Measurements from ENCODE around the gene IL1RL2.

IL1RL2 gene

GRCh38 chr2:102262216-102263129 lies 75.7 kb downstream of the IL1RL2 start:
- no peak for DNase-seq (ENCODE audit: low read depth, low spot score)

- no peak for DNase-seq (ENCODE audit: low read depth, low spot score)
Measured at GRCh38 chr2:102264952-102265351, 78.1 kb downstream of the IL1RL2 start.

- no peak for DNase-seq (ENCODE audit: low read depth, low spot score)
Measured at GRCh38 chr2:102266204-102266603, 79.4 kb downstream of the IL1RL2 start.

DNA sequence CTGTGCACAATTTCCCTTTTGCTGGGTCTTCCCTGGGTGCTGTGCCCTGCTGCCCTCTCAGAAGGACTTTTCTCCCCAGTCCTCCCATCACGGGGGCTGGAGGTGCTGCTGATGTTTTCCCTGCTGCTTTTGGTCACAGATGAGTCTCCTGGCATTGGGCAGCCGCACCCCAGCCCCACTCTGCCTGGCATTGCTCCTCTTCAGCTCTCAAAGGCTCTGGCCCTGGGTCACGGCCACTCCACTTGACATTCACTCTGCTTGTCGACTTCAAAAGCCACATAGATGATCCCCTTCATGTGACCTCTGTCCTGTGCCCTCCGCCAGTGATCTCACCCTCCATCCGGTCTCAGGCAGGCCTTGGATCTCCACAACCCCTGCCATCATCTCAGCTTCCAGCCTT lies 81.0 kb downstream of the IL1RL2 start:
- DNase-seq (ENCODE audit: low read depth, low spot score), result no peak

DNA sequence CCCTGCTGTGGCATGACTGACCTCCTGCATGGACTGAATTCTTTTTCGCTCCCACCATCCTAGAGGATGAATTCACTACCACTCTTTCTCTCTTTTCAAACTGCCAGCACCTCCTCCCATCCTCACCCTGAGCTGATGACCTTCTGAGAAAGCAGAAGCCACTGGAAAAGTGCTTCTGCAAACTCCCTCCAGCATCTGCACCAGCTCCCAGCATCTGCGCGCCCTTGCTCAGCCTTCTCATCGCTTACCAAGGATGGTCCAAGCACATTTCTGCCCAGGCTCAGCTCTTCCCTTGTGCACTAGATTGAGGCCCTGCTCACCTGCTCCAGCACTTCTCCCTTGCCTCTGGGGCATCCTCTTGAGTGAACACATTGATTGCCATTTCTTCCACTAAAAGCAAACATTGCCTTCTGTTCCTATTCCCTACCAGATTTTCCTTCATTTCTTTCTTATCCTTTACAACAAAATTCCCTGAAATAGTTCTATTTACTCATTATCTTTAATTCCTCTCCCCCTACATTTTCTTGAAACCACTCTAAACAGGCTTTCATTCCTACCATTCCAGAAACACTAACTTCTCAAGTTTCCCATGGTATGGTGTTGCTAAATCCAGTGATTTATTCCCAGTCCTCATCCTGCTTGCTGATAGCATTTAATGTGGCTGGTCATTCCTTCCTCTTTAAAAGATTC lies 81.8 kb downstream of the IL1RL2 start:
- no peak for DNase-seq (ENCODE audit: low read depth, low spot score)

DNA sequence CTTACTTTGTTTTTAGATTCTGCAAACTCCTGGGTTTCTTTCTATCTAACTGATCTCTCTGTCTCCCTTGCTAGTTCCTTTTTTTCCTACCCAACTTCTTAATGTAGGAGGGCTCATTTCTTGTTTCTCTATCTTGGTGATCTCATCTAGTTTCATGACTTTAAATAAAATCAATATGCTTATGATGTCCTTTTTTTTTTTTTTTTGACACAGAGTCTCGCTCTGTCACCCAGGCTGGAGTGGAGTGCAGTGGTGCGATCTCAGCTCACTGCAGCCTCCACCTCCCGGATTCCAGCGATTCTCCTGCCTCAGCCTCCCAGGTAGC lies 82.3 kb downstream of the IL1RL2 start:
- DNase-seq (ENCODE audit: low read depth, low spot score), result no peak

DNA sequence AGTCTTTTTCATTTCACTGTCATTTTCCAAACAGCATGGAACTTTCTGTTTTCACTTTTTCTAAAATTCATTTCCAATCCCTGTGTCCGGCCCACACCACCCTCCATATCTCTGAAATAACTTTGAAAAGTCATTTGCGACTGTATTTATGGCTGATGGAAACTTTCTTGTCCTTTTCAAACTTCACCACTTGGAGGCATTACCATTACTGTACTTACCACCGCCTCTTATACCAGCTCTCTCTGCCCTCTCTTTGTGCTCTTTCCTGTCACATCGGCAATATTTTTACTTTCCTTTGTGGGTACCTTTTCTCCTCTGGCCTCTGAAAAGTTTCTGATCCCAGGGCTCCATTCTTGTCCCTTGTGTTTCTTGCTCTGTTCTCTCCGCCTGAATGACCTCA lies 85.0 kb downstream of the IL1RL2 start:
- no peak for DNase-seq (ENCODE audit: low read depth, low spot score)

DNA sequence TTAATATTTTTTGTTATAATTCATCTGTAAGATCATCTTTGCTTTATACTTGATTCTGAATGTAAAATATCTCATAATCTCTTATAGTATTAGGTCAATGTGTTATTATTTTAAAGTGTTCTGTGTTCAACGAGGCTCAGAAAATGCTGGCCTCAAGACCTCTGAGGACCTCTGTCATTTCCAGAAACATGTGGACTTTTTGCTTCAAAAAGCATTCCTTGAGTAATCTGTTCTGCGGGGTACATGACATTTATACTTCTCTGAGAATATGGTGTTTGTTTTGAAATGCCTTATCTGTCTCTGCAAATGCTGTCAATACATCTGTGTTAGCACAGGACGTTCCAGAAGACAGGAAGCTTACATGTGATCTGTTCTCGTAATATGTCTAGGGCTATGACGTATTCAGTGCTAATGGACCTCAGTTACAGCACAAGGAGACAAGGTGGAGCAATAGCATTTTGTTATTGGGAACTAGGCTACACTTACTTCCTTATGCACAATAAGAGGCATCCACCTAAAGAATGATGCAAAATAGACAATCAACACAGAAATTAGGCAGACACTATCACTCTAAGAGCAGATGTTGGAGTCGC lies 86.9 kb downstream of the IL1RL2 start:
- DNase-seq (ENCODE audit: low read depth, low spot score), result no peak

DNA sequence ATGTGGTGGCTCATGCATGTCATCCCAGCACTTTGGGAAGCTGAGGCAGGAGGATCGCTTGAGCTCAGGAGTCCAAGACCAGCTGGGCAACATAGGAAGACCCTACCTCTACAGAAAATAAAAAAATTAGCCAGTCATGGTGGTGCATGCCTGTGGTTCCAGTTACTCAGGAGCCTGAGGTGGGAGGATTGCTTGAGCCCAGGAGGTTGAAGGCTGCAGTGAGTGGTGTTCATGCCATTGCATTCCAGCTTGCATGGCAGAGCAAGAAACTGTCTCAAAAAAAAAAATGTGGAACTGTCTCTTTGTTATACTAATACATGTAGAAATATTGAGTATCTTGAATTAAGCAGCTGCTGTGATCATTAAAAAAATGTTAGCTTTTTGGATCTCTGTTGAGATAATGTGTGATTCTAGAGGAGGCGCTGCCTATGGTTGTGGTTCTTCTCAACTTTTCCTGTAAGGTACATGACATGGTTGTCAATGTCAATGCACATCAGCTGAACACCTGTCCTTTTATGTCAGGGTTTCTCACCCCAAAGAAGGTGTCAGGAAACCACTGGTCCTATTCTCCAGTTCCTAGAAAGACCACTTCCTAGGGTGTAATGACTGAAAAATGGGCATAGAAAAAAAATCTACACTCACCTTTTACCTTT lies 89.9 kb downstream of the IL1RL2 start:
- DNase-seq (ENCODE audit: low read depth, low spot score), result no peak

GRCh38 chr2:102277202-102277700 lies 90.4 kb downstream of the IL1RL2 start:
- no peak for DNase-seq (ENCODE audit: low read depth, low spot score)

GRCh38 chr2:102278720-102279390 lies 92.0 kb downstream of the IL1RL2 start:
- no peak for DNase-seq (ENCODE audit: low read depth, low spot score)

DNA sequence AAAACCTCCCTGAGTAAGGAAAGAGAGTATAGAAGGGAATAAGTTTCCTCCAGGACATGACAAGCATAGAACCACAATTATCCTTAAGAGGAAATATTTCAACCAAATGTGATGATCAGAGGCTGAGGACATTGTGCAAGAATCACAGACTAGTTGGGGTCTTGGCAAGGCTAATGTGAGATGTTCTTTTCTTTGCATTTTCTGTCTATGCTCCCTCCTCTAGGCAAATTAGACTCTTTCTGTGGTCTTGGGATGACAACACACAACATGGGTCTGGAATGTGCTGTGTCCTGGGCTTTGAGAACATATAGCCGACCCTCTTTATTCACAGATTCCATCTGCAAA lies 92.5 kb downstream of the IL1RL2 start:
- no peak for DNase-seq (ENCODE audit: low read depth, low spot score)

- DNase-seq (ENCODE audit: low read depth, low spot score), result no peak
Measured at GRCh38 chr2:102282678-102283091, 95.9 kb downstream of the IL1RL2 start.

DNA sequence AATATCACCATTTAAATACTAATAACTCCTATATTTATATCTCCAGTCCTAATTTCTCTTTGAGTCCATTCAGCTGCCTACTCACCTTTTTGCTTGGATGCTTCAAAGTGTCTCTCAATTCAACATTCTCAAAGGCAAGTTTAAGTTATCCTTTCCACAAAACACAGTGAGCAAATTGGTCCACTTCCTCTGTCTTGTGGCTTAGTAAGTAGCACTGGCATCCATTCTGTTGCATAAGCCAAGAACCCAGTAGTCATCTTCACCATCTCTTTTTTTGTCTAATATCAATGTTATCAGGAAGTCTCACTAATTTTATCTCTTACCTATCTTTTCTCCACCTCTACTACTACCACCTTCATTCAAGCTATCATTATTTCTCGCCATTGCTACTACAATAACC lies 97.2 kb downstream of the IL1RL2 start:
- DNase-seq (ENCODE audit: low read depth, low spot score), result no peak

GRCh38 chr2:102284611-102285010 lies 97.8 kb downstream of the IL1RL2 start:
- DNase-seq (ENCODE audit: low read depth, low spot score), result no peak

- no peak for DNase-seq (ENCODE audit: low read depth, low spot score)
Measured at GRCh38 chr2:102285368-102285767, 98.5 kb downstream of the IL1RL2 start.

DNA sequence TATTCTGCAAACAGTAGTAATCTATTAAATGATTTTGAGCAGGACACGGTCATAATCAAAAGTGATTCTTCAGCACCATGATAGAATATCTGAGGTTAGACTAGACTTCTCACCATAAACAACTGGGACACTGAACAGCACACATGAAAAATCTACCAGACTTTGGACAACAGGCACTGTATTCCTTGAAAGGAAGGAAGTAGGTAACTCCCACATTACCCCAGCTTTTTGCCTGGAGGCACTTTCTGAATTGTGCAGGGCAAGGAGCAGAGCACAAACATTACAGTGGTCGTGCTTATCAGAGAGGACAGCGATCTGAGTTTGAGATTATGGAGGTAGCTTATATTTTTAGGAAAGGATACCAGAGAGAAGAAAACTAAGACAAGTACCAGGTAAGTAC lies 99.2 kb downstream of the IL1RL2 start:
- no peak for DNase-seq (ENCODE audit: low read depth, low spot score)

DNA sequence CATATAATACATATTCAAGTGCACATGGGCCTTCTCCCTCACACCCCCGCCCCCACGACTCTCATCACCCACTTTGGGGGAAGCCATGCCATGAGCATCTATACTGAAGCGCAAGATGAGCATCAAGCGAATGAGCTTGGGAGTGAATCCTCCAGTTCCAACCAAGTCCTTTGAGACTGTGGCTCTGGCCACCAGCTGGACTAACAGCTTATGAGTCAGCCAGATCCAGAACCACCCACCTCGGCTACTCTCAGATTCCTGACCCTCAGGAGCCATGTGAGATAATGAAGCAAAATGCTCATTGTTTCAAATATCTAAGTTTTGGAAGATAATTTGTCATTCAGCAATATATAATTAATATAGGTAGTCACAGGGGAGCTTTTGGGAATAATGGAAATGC lies 102.3 kb downstream of the IL1RL2 start:
- DNase-seq (ENCODE audit: low read depth, low spot score), result no peak
